Skeletal muscle satellite cell (primary cell): ENCODE data around the gene AMPH.
"Not testable (repeated sequence)": the region's sequence is repeated elsewhere in the genome, so short reads cannot be mapped to it uniquely, and the experiment has no call there.

ENCODE experiments used
- H3K27me3 ChIP-seq: 2 replicates; pipeline ENCODE4 v1.7.0; 2013; ENCODE audit warnings: low read length; ENCODE audit not compliant: control insufficient read depth, insufficient read depth
- H3K36me3 ChIP-seq: 2 replicates; pipeline ENCODE4 v1.7.0; 2013; ENCODE audit warnings: mild to moderate bottlenecking, control low read depth, low read length; ENCODE audit not compliant: insufficient read depth
- H3K4me1 ChIP-seq: 2 replicates; pipeline ENCODE4 v1.7.0; 2013; ENCODE audit warnings: low read length; ENCODE audit not compliant: control insufficient read depth, insufficient read depth
- H3K4me2 ChIP-seq: 2 replicates; pipeline ENCODE4 v1.7.0; 2013; ENCODE audit warnings: mild to moderate bottlenecking, low read length
- H3K4me3 ChIP-seq: 2 replicates; pipeline ENCODE4 v1.7.0; 2013; ENCODE audit warnings: low read length
- H3K9ac ChIP-seq: 2 replicates; pipeline ENCODE4 v1.7.0; 2013; ENCODE audit warnings: mild to moderate bottlenecking, low read depth, low read length, moderate library complexity
- H3K9me3 ChIP-seq: replicated peaks from 2 replicates; pipeline ENCODE4 v1.7.0; 2013; ENCODE audit warnings: mild to moderate bottlenecking, control low read depth, low read length

Gene AMPH

GRCh38 chr7:38360776-38361175, 270.4 kb downstream of the AMPH start:
- Histone ChIP-seq H3K27me3 (no peaks in the 10 kb centered on the region), H3K9ac (no peak overlapping the region), H3K36me3 (no peaks in the 10 kb centered on the region), H3K4me3 (no peak overlapping the region), H3K9me3 (no peaks in the 10 kb centered on the region), H3K4me1 (no peaks in the 10 kb centered on the region), H3K4me2 (no peak overlapping the region)

GRCh38 chr7:38359071-38359601, 272.0 kb downstream of the AMPH start:
- H3K9me3 ChIP-seq, H3K4me1 ChIP-seq, H3K9ac ChIP-seq, H3K36me3 ChIP-seq, H3K4me2 ChIP-seq, H3K4me3 ChIP-seq, H3K27me3 ChIP-seq: not testable (repeated sequence)

GRCh38 chr7:38358273-38358831, 272.8 kb downstream of the AMPH start:
- H3K4me1 ChIP-seq, H3K9me3 ChIP-seq, H3K4me3 ChIP-seq, H3K36me3 ChIP-seq, H3K4me2 ChIP-seq, H3K9ac ChIP-seq, H3K27me3 ChIP-seq: not testable (repeated sequence)

GRCh38 chr7:38354271-38354851, 276.8 kb downstream of the AMPH start:
- not testable (repeated sequence) for H3K9ac ChIP-seq, H3K36me3 ChIP-seq, H3K4me2 ChIP-seq, H3K4me3 ChIP-seq, H3K9me3 ChIP-seq, H3K4me1 ChIP-seq, H3K27me3 ChIP-seq

GRCh38 chr7:38353431-38353881, 277.7 kb downstream of the AMPH start:
- not testable (repeated sequence) for H3K9me3 ChIP-seq, H3K27me3 ChIP-seq, H3K4me2 ChIP-seq, H3K4me3 ChIP-seq, H3K9ac ChIP-seq, H3K36me3 ChIP-seq, H3K4me1 ChIP-seq

- Histone ChIP-seq H3K9me3 (no peaks in the 10 kb centered on the region), H3K4me2 (no peak overlapping the region), H3K27me3 (no peaks in the 10 kb centered on the region), H3K9ac (no peak overlapping the region), H3K4me3 (no peak overlapping the region), H3K36me3 (no peaks in the 10 kb centered on the region), H3K4me1 (no peaks in the 10 kb centered on the region)
Observed at GRCh38 chr7:38351601-38352000, 279.6 kb downstream of the AMPH start.

- not testable (repeated sequence) for H3K4me1 ChIP-seq, H3K4me2 ChIP-seq, H3K27me3 ChIP-seq, H3K36me3 ChIP-seq, H3K9me3 ChIP-seq, H3K4me3 ChIP-seq, H3K9ac ChIP-seq
Observed at GRCh38 chr7:38350777-38351176, 280.4 kb downstream of the AMPH start.

- H3K36me3 ChIP-seq, H3K4me3 ChIP-seq, H3K9ac ChIP-seq, H3K9me3 ChIP-seq, H3K27me3 ChIP-seq, H3K4me1 ChIP-seq, H3K4me2 ChIP-seq: not testable (repeated sequence)
Observed at GRCh38 chr7:38349869-38350583, 281.1 kb downstream of the AMPH start.

GRCh38 chr7:38349126-38349795, 281.9 kb downstream of the AMPH start:
- not testable (repeated sequence) for H3K9ac ChIP-seq, H3K4me3 ChIP-seq, H3K4me1 ChIP-seq, H3K4me2 ChIP-seq, H3K9me3 ChIP-seq, H3K27me3 ChIP-seq, H3K36me3 ChIP-seq

- H3K4me1 ChIP-seq, H3K9ac ChIP-seq, H3K4me3 ChIP-seq, H3K36me3 ChIP-seq, H3K4me2 ChIP-seq, H3K9me3 ChIP-seq, H3K27me3 ChIP-seq: not testable (repeated sequence)
Observed at GRCh38 chr7:38345299-38346172, 285.6 kb downstream of the AMPH start.

GRCh38 chr7:38344741-38345140, 286.4 kb downstream of the AMPH start:
- H3K4me3 ChIP-seq, H3K9ac ChIP-seq, H3K27me3 ChIP-seq, H3K4me1 ChIP-seq, H3K4me2 ChIP-seq, H3K9me3 ChIP-seq, H3K36me3 ChIP-seq: not testable (repeated sequence)
